KOPT-K1 (cell line): Measurements from ENCODE around the gene FUNDC2.
"Not testable (repeated sequence)": the region's sequence is repeated elsewhere in the genome, so short reads cannot be mapped to it uniquely, and the experiment has no call there.

Source experiments
- H3K27ac ChIP-seq: fragments of 200-600 bp; sonication (generic); 2 replicates; pipeline ENCODE4 v1.5.1; 2016; ENCODE audit warnings: antibody characterized with exemption, mild to moderate bottlenecking, low read depth, low read length; ENCODE audit not compliant: poor library complexity, severe bottlenecking
- H3K36me3 ChIP-seq: fragments of 200-600 bp; sonication (generic); 2 replicates; pipeline ENCODE4 v1.5.1; 2017; ENCODE audit warnings: antibody characterized with exemption, mild to moderate bottlenecking, low read length, moderate library complexity; ENCODE audit not compliant: insufficient read depth
- H3K9me3 ChIP-seq: fragments of 200-600 bp; sonication (generic); 2 replicates; pipeline ENCODE4 v1.5.1; 2017; ENCODE audit warnings: antibody characterized with exemption, low read length, mild to moderate bottlenecking; ENCODE audit not compliant: insufficient read depth, poor library complexity, severe bottlenecking

Gene FUNDC2

GRCh38 chrX:155006379-155006778 lies 20.3 kb upstream of the FUNDC2 start:
- not testable (repeated sequence) for H3K9me3 ChIP-seq, H3K36me3 ChIP-seq, H3K27ac ChIP-seq

- not testable (repeated sequence) for H3K9me3 ChIP-seq, H3K36me3 ChIP-seq, H3K27ac ChIP-seq
Observed at GRCh38 chrX:155006913-155007671, 19.6 kb upstream of the FUNDC2 start.

DNA sequence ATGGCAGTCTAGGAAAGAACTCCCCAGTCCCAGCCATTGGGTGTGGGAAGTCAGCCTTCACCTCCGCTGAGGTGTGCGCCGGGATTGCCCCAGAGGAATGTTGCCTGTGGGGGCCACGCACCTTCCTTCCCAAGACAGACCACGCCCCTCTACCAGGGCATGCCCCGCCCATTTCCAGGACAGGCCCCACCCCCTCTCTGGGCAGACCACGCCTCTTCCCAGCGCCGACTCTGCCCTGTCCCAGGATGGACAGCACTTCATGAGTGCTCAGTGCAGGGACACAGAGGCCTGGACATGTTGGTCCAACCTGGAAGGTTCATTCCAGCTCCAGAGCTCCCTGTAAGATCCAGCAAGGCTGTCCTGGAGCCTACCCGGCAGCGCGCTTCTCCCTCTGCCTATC lies 18.1 kb upstream of the FUNDC2 start:
- not testable (repeated sequence) for H3K36me3 ChIP-seq, H3K27ac ChIP-seq, H3K9me3 ChIP-seq

DNA sequence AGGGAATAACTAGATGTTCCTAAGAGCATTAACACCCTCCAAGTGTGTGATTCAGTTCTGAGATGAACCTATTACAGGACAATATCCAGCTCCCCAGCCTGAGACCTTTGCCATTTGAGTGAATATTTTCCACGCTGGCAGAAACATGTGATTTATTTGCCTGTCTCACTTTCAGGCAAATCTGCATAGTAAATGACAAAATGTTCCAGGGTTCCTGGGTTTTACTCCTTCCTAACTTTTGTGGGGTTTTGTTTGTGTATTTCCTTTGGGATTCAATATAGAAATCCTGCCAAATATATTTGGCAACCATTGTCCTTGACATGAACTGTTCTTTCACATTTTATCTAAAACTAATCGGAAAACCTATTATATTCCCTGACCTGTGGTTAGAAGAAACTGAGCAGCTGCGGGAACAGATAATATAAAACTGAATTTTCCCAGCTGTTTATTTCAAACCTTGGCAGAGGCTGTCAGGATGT lies 16.6 kb upstream of the FUNDC2 start:
- H3K9me3 ChIP-seq = no peaks in the 10 kb centered on the region
- H3K36me3 ChIP-seq = no peaks in the 10 kb centered on the region
- H3K27ac ChIP-seq = no peak overlapping the region

- H3K36me3 ChIP-seq = no peaks in the 10 kb centered on the region
- H3K27ac ChIP-seq = no peak overlapping the region
- H3K9me3 ChIP-seq = no peaks in the 10 kb centered on the region
Observed at GRCh38 chrX:155020591-155020990, 6.1 kb upstream of the FUNDC2 start.

DNA sequence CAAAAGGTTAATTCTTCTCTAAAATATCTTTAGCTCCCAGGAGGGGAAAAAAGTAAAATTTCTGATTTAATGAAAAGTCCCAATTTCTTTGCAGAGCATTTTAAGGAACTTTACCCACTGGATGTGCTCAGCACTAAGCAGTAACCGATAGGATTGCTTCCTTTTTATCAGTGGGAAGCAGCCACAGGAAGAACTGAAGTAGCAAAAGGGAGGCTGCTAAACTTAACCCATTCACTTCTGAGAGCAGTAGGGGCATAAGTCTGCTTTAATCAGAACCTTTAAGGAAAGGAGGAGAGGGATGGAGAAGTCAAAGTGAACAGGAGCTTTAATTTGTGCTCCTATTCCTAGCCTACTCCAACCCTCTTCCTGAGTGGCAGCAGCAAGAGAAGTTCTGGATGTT lies 4.1 kb upstream of the FUNDC2 start, which contains the start of gene F8:
Gene F8, minus strand, starts transcription at position 139 of the 400 bp plus-strand sequence. CDS start 171 bp downstream, outside the sequence.
- Histone ChIP-seq H3K36me3 (no peaks in the 10 kb centered on the region), H3K9me3 (no peaks in the 10 kb centered on the region), H3K27ac (no peak within 1 kb of the TSS)

DNA sequence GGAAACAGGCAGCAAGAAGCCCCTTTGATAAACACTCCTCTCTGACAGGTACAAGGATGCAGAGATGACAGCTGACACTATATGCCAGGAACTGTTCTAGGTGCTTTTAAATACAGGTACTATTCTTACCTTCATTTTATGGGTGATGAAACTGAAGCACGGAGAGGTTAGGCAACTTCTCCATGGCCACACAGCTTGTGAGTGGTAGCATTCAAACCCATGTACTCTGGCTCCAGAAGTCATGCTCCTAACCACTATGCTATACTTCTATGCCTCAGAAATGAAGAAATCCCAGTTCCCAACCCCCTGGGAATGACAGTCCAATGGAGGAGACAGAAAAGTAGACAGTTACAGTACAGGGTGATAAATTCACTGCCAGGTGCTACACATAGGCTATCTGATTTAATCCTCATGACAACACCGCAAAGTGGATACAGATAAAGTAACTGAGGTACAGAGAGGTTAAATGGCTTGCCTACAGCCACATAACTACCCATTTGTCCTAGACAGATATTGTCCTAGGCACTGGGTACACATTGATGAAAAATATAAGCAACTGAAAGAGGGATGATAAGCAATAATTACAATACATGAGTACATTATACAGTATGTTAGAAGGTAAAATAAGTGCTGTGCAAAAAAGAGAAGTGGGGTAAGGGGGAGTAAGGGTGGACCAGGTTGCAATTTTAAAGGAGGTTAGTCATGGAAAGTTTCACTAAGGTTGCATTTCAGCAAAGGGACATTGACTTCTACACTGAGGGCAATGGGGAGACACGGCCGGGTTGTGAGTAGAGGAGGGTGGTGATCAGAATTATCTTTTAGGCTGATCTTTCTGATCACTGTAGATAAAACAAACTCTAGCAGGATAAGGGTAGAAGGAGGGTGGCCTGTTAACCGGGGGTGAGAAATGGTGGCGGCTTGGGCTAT lies 2.5 kb upstream of the FUNDC2 start:
- no peaks in the 10 kb centered on the region for H3K9me3 ChIP-seq
- H3K27ac ChIP-seq = no peak overlapping the region

GRCh38 chrX:155026420-155026726 lies 271 bp upstream of the FUNDC2 start:
- Histone ChIP-seq H3K27ac (peak overlapping the region; percentile 59), H3K9me3 (no peaks in the 10 kb centered on the region), H3K36me3 (no peaks in the 10 kb centered on the region)

More for the DNA sequence above, 2.5 kb upstream of the FUNDC2 start:
- no peaks in the 10 kb centered on the region for H3K36me3 ChIP-seq

GRCh38 chrX:155027509-155028066 lies 944 bp downstream of the FUNDC2 start:
- Histone ChIP-seq H3K27ac (peak overlapping the region; percentile 98), H3K36me3 (no peaks in the 10 kb centered on the region), H3K9me3 (no peaks in the 10 kb centered on the region)

- no peaks in the 10 kb centered on the region for H3K36me3 ChIP-seq
- no peaks in the 10 kb centered on the region for H3K9me3 ChIP-seq
- H3K27ac ChIP-seq = peak overlapping the region; percentile 98
Observed at GRCh38 chrX:155028129-155028528, 1.5 kb downstream of the FUNDC2 start.

DNA sequence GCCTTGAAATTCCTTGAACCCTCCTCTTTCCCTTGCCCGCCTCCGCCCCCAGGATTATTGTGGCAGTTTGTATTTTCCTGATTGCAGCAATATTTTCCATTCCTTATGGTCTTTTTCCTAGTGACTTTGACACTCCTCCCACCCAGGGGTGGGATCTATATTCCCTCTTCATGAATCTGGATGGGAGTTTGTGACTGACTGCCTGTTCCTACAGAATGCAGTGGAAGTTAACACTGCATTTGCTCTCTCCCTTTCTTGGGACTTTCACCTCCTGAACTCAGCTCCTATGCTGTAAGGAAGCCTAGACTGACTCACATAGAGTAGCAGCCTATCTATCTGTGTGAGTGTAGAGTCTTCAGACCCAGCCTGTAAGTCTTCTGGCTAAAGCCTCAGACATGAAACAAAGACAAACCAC lies 2.2 kb downstream of the FUNDC2 start:
- Histone ChIP-seq H3K36me3 (peaks cover 6% of the 10 kb centered on the region; the same call in 1 of the 2 replicates), H3K9me3 (no peaks in the 10 kb centered on the region), H3K27ac (peak overlapping the region; percentile 98)

DNA sequence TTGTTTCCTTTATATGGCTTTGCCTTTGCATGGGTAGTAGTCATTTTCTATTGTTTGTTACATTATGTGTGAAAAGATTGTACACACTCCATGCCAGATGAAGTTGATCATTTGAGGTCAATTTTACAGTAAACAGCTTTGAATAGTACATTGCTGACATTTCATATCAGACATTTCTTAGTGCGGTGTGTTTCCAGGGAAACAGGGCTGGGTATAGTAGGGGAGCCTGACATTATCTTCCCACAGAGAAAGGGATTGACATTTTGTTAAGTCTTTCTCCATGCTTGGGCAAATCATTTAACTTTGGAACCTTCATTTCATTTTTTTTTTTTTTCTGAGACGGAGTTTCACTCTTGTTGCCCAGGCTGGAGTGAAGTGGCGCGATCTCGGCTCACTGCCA lies 5.0 kb downstream of the FUNDC2 start:
- Histone ChIP-seq H3K36me3 (peaks cover 20% of the 10 kb centered on the region), H3K9me3 (peaks cover 9% of the 10 kb centered on the region), H3K27ac (no peak overlapping the region)

DNA sequence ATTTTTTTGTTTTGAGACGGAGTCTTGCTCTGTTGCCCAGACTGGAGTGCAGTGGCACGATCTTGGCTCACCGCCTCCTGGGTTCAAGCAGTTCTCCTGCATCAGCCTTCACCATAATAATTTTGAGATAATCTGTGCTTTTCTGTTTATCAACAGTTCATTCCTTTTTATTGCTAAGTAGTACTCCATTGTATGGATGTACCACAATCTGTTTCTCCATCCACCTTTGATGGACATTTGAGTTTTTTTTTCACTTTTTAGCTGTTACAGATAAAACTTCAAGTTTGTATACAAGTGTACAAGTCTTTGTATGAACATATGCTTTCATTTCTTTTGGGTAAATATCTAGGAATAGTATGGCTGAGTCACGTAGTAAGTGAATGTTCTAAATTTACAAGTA lies 9.0 kb downstream of the FUNDC2 start:
- peaks cover 9% of the 10 kb centered on the region for H3K9me3 ChIP-seq
- peaks cover 26% of the 10 kb centered on the region for H3K36me3 ChIP-seq
- no peak overlapping the region for H3K27ac ChIP-seq

GRCh38 chrX:155046129-155046810 lies 19.6 kb downstream of the FUNDC2 start:
- Histone ChIP-seq H3K27ac (no peak overlapping the region), H3K9me3 (no peaks in the 10 kb centered on the region), H3K36me3 (peaks cover 12% of the 10 kb centered on the region; the same call in 1 of the 2 replicates)
